K562 (cell line): Measurements from ENCODE around the gene NF1. TPM values are rescaled to one million over a fixed set of nuclear protein-coding genes. Genes with fewer than 3 reads are reported as not detected.

ENCODE experiments used
- CEBPB ChIP-seq: fragments of 450-650 bp; IDR thresholded peaks from 2 replicates; pipeline ENCODE4 v1.6.1; 2016; ENCODE audit warnings: missing genetic modification characterization, missing compliant biosample characterization
- FOXA3 ChIP-seq, 2 experiments: fragments of 450-650 bp in 1 of 2; sonication (generic) in 1 of 2; formaldehyde crosslinking; IDR thresholded peaks in 1 of 2; conservative IDR thresholded peaks in 1 of 2; 2 replicates each; pipeline versions ENCODE4 v1.4.0 to v1.8.0; 2020 to 2022; ENCODE audit warnings: mild to moderate bottlenecking in 2 of 2, missing genetic modification reagents in 1 of 2
- HDAC3 ChIP-seq: fragments of 450-650 bp; IDR thresholded peaks from 2 replicates; pipeline ENCODE4 v1.6.1; 2018; ENCODE audit warnings: borderline replicate concordance, mild to moderate bottlenecking, moderate library complexity; ENCODE audit not compliant: partially characterized antibody
- PCBP2 ChIP-seq: fragments of 200-400 bp; formaldehyde crosslinking; IDR thresholded peaks from 2 replicates; pipeline ENCODE4 v1.6.1; 2018; ENCODE audit warnings: low read length, low read depth, mild to moderate bottlenecking, moderate library complexity; ENCODE audit not compliant: poor library complexity, severe bottlenecking
- PHTF2 ChIP-seq: fragments of 250-450 bp; sonication (Bioruptor Pico); IDR thresholded peaks from 2 replicates; pipeline ENCODE4 v1.5.0; 2021; ENCODE audit warnings: mild to moderate bottlenecking
- PRPF4 ChIP-seq: fragments of 200-400 bp; formaldehyde crosslinking; IDR thresholded peaks from one replicate; pipeline ENCODE4 v1.6.1; 2017; ENCODE audit warnings: low read length, low read depth, mild to moderate bottlenecking; ENCODE audit not compliant: insufficient read depth, poor library complexity, severe bottlenecking
- RHOXF2B ChIP-seq: fragments of 250-450 bp; sonication (Bioruptor Pico); conservative IDR thresholded peaks from 2 replicates; pipeline ENCODE4 v1.5.1; 2021
- SMAD3 ChIP-seq: fragments of 450-650 bp; formaldehyde crosslinking; conservative IDR thresholded peaks from 2 replicates; pipeline ENCODE4 v1.4.0; 2020; ENCODE audit warnings: mild to moderate bottlenecking
- SMARCC2 ChIP-seq: fragments of 450-650 bp; IDR thresholded peaks from 2 replicates; pipeline ENCODE4 v1.6.1; 2017; ENCODE audit warnings: antibody characterized with exemption, moderate library complexity, mild to moderate bottlenecking, low read depth
- SOX6 ChIP-seq: fragments of 450-650 bp; IDR thresholded peaks from 2 replicates; pipeline ENCODE4 v1.6.1; 2014; ENCODE audit warnings: mild to moderate bottlenecking
- TCF7L2 ChIP-seq: fragments of 150-350 bp; IDR thresholded peaks from 2 replicates; pipeline ENCODE4 v1.6.1; 2016; ENCODE audit warnings: low read depth, mild to moderate bottlenecking, low read length, moderate library complexity
- XRCC5 ChIP-seq: fragments of 200-400 bp; formaldehyde crosslinking; IDR thresholded peaks from 2 replicates; pipeline ENCODE4 v1.6.1; 2017; ENCODE audit warnings: low read depth, mild to moderate bottlenecking, low read length
- polyA plus RNA-seq, 8 experiments: library from polyadenylated mRNA; depleted of rRNA in 4 of 8; stranded (reverse) in 5 of 8; unstranded in 3 of 8; fragments of >200 nt; fragmentation: Nextera tagmentation in 2 of 8; fragmentation: Illumina TruSeq in 1 of 8; extraction: Ambion mirVana in 2 of 8; extraction: Trizol in 1 of 8; gene quantifications; 2 replicates each; pipeline versions ENCODE4 v1.2.1 to v1.2.3, GENCODE V29; 2011 to 2014; ENCODE audit warnings: inconsistent platforms in 1 of 8, missing spikeins in 1 of 8
- total RNA-seq, 7 experiments: library from RNA; depleted of rRNA in 6 of 7; stranded (reverse); fragments of >200 nt in 6 of 7; fragmentation: Illumina TruSeq in 2 of 7; extraction: Trizol in 2 of 7; gene quantifications; 2 replicates each; pipeline versions ENCODE4 v1.2.1 to v1.2.3, GENCODE V29; 2011 to 2021; ENCODE audit warnings: low replicate concordance in 1 of 7
- TF ChIP-seq, protein P1 (sequence below): sonication (generic); formaldehyde crosslinking; IDR thresholded peaks from 2 replicates; pipeline ENCODE4 v1.8.0; 2023; ENCODE audit warnings: missing genetic modification reagents, mild to moderate bottlenecking, borderline replicate concordance
- TF ChIP-seq, protein P2 (sequence below): fragments of 450-650 bp; conservative IDR thresholded peaks from 2 replicates; pipeline ENCODE4 v1.6.1; 2016; ENCODE audit warnings: missing genetic modification characterization, low read depth, mild to moderate bottlenecking, missing compliant biosample characterization, moderate library complexity
- TF ChIP-seq, protein P3 (sequence below): fragments of 450-650 bp; IDR thresholded peaks from 2 replicates; pipeline ENCODE4 v1.7.1; 2018; ENCODE audit warnings: mild to moderate bottlenecking, low read depth; ENCODE audit not compliant: partially characterized antibody

The NF1 gene
- total and polyA plus RNA-seq, 9 of the 15 experiments (the other 6 are each of a cell fraction or from before 2014, with no cell fraction given), result 3.4 to 41.9 (median 24.3) TPM

GRCh38 chr17:31313982-31314781 is 219.4 kb downstream of the NF1 start, which contains the start of gene EVI2B (continued):
- TF ChIP-seq, protein P1, sequence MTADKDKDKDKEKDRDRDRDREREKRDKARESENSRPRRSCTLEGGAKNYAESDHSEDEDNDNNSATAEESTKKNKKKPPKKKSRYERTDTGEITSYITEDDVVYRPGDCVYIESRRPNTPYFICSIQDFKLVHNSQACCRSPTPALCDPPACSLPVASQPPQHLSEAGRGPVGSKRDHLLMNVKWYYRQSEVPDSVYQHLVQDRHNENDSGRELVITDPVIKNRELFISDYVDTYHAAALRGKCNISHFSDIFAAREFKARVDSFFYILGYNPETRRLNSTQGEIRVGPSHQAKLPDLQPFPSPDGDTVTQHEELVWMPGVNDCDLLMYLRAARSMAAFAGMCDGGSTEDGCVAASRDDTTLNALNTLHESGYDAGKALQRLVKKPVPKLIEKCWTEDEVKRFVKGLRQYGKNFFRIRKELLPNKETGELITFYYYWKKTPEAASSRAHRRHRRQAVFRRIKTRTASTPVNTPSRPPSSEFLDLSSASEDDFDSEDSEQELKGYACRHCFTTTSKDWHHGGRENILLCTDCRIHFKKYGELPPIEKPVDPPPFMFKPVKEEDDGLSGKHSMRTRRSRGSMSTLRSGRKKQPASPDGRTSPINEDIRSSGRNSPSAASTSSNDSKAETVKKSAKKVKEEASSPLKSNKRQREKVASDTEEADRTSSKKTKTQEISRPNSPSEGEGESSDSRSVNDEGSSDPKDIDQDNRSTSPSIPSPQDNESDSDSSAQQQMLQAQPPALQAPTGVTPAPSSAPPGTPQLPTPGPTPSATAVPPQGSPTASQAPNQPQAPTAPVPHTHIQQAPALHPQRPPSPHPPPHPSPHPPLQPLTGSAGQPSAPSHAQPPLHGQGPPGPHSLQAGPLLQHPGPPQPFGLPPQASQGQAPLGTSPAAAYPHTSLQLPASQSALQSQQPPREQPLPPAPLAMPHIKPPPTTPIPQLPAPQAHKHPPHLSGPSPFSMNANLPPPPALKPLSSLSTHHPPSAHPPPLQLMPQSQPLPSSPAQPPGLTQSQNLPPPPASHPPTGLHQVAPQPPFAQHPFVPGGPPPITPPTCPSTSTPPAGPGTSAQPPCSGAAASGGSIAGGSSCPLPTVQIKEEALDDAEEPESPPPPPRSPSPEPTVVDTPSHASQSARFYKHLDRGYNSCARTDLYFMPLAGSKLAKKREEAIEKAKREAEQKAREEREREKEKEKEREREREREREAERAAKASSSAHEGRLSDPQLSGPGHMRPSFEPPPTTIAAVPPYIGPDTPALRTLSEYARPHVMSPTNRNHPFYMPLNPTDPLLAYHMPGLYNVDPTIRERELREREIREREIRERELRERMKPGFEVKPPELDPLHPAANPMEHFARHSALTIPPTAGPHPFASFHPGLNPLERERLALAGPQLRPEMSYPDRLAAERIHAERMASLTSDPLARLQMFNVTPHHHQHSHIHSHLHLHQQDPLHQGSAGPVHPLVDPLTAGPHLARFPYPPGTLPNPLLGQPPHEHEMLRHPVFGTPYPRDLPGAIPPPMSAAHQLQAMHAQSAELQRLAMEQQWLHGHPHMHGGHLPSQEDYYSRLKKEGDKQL (CRISPR knock-in tag), result no peak
- TF ChIP-seq PRPF4 (no peak), RHOXF2B (CRISPR knock-in tag) (no peak), SOX6 (no peak), HDAC3 (no peak), XRCC5 (no peak), FOXA3 (CRISPR knock-in tag; conservative IDR thresholded peaks at IDR 0.05 in 1 of 2, IDR thresholded peaks at IDR 0.05 in 1 of 2) (no peak), SMAD3 (CRISPR knock-in tag) (no peak), TCF7L2 (no peak), PCBP2 (no peak), CEBPB (peak; percentile 80), SMARCC2 (peak; percentile 90), PHTF2 (CRISPR knock-in tag) (no peak)
- TF ChIP-seq, protein P2, sequence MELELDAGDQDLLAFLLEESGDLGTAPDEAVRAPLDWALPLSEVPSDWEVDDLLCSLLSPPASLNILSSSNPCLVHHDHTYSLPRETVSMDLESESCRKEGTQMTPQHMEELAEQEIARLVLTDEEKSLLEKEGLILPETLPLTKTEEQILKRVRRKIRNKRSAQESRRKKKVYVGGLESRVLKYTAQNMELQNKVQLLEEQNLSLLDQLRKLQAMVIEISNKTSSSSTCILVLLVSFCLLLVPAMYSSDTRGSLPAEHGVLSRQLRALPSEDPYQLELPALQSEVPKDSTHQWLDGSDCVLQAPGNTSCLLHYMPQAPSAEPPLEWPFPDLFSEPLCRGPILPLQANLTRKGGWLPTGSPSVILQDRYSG (tag), result no peak
- TF ChIP-seq, protein P3, sequence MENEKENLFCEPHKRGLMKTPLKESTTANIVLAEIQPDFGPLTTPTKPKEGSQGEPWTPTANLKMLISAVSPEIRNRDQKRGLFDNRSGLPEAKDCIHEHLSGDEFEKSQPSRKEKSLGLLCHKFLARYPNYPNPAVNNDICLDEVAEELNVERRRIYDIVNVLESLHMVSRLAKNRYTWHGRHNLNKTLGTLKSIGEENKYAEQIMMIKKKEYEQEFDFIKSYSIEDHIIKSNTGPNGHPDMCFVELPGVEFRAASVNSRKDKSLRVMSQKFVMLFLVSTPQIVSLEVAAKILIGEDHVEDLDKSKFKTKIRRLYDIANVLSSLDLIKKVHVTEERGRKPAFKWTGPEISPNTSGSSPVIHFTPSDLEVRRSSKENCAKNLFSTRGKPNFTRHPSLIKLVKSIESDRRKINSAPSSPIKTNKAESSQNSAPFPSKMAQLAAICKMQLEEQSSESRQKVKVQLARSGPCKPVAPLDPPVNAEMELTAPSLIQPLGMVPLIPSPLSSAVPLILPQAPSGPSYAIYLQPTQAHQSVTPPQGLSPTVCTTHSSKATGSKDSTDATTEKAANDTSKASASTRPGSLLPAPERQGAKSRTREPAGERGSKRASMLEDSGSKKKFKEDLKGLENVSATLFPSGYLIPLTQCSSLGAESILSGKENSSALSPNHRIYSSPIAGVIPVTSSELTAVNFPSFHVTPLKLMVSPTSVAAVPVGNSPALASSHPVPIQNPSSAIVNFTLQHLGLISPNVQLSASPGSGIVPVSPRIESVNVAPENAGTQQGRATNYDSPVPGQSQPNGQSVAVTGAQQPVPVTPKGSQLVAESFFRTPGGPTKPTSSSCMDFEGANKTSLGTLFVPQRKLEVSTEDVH, result no peak
